HG03457 (cell line): ENCODE results near the gene SIRT6.
"Not testable (repeated sequence)": the region's sequence is repeated elsewhere in the genome, so short reads cannot be mapped to it uniquely, and the experiment has no call there.

ENCODE experiments used
- ATAC-seq: cut with Tn5 transposase; IDR thresholded peaks from one replicate; pipeline ENCODE4 v1.9.1; 2021; ENCODE audit warnings: moderate number of reproducible peaks; ENCODE audit not compliant: unreplicated experiment

Gene SIRT6

GRCh38 chr19:4175669-4175931 lies 6.8 kb downstream of the SIRT6 start:
- ATAC-seq, result no peak

- no peak for ATAC-seq
These were observed 7.3 kb downstream of the SIRT6 start for GRCh38 chr19:4174895-4175668.

- no peak for ATAC-seq
These were observed 8.0 kb downstream of the SIRT6 start for GRCh38 chr19:4174213-4174894.

- ATAC-seq, result no peak
These were observed 8.7 kb downstream of the SIRT6 start for GRCh38 chr19:4173479-4174212.

GRCh38 chr19:4172861-4173473 lies 9.4 kb downstream of the SIRT6 start:
- ATAC-seq, result no peak

GRCh38 chr19:4171676-4172075 lies 10.7 kb downstream of the SIRT6 start:
- no peak for ATAC-seq

- no peak for ATAC-seq
These were observed 18.1 kb downstream of the SIRT6 start for GRCh38 chr19:4164262-4164661.

GRCh38 chr19:4161415-4162077 lies 20.8 kb downstream of the SIRT6 start:
- no peak for ATAC-seq

- ATAC-seq, result not testable (repeated sequence)
These were observed 24.4 kb downstream of the SIRT6 start for GRCh38 chr19:4157971-4158370.

- no peak for ATAC-seq
These were observed 25.2 kb downstream of the SIRT6 start for GRCh38 chr19:4157164-4157563.

- ATAC-seq, result no peak
These were observed 27.6 kb downstream of the SIRT6 start for GRCh38 chr19:4154571-4155312.

- no peak for ATAC-seq
These were observed 29.9 kb downstream of the SIRT6 start for GRCh38 chr19:4152241-4152998.

GRCh38 chr19:4151623-4152022 lies 30.7 kb downstream of the SIRT6 start:
- no peak for ATAC-seq

- no peak for ATAC-seq
These were observed 32.7 kb downstream of the SIRT6 start for GRCh38 chr19:4149518-4150288.

GRCh38 chr19:4144666-4145249 lies 37.6 kb downstream of the SIRT6 start:
- no peak for ATAC-seq

- ATAC-seq, result not testable (repeated sequence)
These were observed 39.4 kb downstream of the SIRT6 start for GRCh38 chr19:4142916-4143315.

GRCh38 chr19:4140237-4140711 lies 42.1 kb downstream of the SIRT6 start:
- ATAC-seq, result no peak

- no peak for ATAC-seq
These were observed 42.6 kb downstream of the SIRT6 start for GRCh38 chr19:4139614-4140236.
